GM18511 (cell line): ENCODE results near the gene SHOX.
"Not testable (repeated sequence)": the region's sequence is repeated elsewhere in the genome, so short reads cannot be mapped to it uniquely, and the experiment has no call there.

ENCODE experiments used
- ATAC-seq: cut with Tn5 transposase; IDR thresholded peaks from one replicate; pipeline ENCODE4 v1.9.1; 2021; ENCODE audit warnings: mild to moderate bottlenecking, moderate library complexity; ENCODE audit not compliant: unreplicated experiment

Gene SHOX

DNA sequence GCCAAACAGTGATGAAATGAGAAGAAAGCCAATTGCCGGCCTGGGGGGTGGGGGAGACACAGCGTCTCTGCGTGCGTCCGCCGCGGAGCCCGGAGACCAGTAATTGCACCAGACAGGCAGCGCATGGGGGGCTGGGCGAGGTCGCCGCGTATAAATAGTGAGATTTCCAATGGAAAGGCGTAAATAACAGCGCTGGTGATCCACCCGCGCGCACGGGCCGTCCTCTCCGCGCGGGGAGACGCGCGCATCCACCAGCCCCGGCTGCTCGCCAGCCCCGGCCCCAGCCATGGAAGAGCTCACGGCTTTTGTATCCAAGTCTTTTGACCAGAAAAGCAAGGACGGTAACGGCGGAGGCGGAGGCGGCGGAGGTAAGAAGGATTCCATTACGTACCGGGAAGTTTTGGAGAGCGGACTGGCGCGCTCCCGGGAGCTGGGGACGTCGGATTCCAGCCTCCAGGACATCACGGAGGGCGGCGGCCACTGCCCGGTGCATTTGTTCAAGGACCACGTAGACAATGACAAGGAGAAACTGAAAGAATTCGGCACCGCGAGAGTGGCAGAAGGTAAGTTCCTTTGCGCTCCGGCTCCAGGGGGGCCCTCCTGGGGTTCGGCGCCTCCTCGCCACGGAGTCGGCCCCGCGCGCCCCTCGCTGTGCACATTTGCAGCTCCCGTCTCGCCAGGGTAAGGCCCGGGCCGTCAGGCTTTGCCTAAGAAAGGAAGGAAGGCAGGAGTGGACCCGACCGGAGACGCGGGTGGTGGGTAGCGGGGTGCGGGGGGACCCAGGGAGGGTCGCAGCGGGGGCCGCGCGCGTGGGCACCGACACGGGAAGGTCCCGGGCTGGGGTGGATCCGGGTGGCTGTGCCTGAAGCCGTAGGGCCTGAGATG lies at the start of gene SHOX:
TSS of gene SHOX (plus strand) at position 180 of the 885 bp plus-strand sequence. CDS start at position 287, 107 bp downstream.
- no peak for ATAC-seq

DNA sequence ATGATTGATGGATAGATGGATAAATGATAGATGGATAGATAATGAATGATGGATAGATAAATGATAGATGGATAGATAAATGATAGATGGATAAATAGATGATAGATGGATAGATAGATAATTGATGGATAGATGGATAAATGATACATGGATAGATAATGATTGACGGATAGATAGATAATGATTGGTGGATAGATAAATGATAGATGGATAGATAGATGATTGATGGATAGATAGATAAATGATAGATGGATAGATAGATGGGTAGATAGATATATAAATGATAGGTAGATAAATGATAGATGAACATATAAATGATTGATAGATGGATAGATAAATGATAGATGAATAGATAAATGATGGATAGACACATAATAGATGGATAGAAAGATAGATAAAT lies 49.5 kb upstream of the SHOX start:
- no peak for ATAC-seq

DNA sequence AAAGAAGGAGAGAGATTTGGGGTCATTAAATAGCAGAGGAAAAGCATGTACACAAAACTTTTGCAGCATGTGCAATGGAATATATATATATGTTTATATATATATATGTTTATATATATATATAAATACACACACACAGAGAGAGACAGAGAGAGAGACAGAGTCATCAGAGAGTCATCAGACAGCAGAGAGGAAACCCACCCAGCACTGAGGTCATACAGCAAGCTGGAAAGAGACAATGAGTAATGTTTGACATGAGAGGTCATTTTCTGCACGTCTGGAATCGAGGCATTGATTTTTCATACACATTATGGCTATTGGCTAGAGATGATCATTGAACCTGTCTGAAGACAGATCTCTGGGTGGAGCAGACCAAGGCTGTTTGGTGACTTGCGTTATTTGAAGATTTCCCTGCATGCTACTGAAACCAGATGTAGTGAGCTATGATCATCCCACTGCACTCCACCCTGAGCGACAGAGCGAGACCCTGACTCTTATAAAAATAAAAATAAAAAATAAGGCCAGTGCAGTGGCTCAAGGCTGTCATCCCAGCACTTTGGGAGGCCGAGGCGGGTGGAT lies 48.8 kb upstream of the SHOX start:
- no peak for ATAC-seq

DNA sequence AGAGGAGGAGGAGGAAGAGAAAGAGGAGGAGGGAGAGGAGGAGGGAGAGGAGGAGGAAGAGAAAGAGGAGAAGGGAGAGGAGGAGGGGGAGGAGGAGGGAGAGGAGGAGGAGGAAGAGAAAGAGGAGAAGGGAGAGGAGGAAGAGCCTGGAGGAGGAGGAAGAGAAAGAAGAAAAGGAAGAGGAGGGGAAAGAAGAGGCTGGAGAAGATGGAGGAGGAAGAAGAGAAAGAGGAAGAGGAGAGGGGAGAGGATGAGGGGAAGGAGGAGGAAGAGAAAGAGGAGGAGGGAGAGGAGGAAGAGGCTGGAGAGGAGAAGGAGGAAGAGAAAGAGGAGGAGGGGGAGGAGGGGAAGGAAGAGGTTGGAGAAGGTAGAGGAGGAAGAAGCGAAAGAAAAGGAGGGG lies 46.0 kb upstream of the SHOX start:
- ATAC-seq = no peak

DNA sequence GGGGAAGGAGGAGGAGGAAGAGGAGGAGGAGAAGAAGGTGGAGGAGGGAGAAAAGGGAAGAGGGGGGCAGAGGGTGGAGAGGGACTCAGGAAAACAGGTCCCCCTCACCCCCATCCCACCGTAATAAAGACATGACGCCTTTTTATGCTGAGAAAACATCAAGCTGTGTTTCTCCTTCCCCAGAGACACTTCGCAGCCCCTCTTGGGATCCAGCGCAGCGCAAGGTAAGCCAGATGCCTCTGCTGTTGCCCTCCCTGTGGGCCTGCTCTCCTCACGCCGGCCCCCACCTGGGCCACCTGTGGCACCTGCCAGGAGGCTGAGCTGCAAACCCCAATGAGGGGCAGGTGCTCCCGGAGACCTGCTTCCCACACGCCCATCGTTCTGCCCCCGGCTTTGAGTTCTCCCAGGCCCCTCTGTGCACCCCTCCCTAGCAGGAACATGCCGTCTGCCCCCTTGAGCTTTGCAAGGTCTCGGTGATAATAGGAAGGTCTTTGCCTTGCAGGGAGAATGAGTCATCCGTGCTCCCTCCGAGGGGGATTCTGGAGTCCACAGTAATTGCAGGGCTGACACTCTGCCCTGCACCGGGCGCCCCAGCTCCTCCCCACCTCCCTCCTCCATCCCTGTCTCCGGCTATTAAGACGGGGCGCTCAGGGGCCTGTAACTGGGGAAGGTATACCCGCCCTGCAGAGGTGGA lies 45.3 kb upstream of the SHOX start:
- no peak for ATAC-seq

DNA sequence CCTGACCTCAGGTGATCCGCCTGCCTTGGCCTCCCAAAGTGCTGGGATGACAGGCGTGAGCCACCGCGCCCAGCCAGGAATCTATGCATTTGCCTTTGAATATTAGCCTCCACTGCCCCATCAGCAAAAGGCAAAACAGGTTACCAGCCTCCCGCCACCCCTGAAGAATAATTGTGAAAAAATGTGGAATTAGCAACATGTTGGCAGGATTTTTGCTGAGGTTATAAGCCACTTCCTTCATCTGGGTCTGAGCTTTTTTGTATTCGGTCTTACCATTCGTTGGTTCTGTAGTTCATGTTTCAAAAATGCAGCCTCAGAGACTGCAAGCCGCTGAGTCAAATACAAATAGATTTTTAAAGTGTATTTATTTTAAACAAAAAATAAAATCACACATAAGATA lies 44.2 kb upstream of the SHOX start:
- no peak for ATAC-seq

DNA sequence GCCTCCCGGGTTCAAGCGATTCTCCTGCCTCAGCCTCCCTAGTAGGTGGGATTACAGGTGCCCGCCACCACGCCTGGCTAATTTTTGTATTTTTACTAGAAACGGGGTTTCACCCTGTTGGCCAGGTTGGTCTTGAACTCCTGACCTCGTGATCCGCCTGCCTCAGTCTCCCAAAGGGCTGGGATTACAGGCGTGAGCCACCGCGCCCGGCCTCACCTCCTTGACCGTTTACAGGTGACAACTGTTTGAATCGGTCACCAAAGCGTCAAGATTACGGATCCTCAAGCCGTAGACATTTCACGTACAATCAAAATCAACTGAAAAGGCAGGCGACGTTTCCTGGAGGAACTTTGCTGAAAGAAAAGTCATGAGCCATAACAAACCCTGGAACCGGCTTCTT lies 41.3 kb upstream of the SHOX start:
- ATAC-seq = not testable (repeated sequence)

DNA sequence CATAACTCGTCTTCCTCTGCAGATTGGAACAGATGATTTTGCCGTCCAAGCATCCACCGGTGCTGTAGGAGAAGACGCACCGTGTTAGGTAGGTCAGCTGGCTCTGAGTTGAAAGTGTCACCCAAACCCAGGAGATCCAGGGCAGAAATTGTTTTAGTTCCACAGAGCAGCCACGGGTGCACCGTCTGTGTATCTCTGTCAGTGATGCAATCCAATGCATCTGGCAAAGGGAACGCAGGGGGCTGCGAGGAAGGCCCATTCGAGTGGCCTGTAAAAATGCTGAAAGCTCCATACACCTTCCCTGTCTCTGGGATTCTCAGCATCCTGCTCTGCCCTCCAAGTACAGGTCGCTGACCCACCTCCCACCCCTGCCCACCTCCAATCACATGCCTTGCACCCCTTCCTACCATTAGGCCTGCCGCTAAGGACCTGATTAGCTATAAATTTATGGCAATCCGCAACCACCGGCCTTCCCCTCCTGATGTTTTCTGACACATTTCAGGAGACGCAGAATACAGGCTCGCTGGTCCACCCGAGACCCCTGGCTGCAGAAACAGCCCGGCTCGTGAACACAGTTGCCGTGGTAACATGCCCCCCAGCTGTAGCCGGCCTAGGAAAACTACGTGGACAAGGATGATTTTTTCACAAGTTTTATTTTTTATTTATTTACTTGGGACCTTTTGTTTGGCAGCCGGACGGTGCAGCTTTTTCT lies 39.7 kb upstream of the SHOX start:
- no peak for ATAC-seq

DNA sequence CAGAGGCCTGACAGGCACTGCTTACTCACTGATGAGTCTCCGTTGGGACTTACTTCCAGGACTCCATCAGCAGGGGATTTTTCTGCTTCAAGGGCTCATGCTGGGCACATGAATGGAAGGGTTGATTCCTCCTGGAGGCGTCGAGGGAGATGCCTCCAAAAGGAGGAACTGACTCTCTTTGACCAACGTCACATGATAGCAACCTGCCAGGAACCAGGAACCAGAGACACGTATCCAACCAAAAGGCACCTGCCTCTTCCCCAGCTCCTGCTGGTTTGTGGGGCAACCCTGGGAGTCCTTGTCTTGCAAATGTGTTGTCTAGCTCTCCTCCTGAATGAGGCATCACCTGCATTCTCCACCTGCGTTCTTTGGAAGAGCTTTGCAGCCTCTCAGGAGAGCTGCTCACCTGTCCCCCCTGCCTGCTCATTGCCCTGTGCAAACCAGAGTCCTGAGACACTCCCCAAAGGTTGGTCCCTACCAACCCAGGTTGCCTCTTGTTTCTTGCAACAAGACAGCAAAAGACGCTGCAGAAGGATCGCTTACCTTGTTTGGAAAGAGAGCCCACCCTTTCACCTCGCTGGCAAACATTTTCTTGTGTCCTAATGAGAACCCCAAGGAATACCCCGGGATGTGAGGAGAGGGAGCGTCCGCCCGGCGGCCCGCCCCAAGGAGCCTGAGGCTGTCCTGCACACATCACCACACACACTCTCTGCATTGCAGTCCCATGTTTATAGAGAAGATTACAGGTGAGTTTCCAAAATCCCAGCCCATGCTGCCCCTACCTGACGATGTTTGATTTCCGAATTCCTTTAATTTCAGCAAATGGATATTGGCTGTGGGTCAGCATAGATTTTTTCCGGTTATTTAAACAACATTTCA lies 30.5 kb upstream of the SHOX start:
- no peak for ATAC-seq

DNA sequence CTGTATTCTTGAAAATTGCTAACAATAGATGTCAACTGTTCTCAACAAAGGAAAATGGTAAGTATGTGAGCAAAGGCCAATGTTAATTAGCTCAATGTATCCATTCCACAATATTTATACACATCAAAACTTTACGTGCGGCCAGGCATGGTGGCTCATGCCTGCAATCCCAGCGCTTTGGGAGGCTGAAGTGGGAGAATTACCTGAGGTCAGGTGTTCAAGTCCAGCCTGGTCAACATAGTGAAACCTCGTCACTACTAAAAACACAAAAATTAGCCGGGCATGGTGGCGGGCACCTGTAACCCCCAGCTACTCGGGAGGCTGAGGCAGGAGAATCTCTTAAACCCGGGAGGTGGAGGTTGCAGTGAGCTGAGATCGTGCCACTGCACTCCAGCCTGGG lies 27.6 kb upstream of the SHOX start:
- not testable (repeated sequence) for ATAC-seq

DNA sequence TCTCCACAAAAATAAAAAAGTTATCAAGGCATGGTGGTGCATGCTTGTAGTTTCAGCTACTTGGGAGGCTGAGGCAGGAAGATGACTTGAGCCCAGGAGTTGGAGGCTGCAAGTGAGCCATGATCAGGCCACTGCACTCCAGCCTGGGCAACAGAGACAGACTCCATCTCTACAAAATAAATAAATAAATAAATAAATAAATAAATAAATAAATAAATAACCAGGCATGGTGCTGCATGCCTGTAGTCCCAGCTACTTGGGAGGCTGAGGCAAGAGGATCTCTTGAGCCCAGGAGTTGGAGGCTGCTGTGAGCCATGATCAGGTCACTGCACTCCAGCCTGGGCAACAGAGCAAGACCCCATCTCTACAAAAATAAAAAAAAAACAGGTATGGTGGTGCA lies 26.0 kb upstream of the SHOX start:
- ATAC-seq = not testable (repeated sequence)

DNA sequence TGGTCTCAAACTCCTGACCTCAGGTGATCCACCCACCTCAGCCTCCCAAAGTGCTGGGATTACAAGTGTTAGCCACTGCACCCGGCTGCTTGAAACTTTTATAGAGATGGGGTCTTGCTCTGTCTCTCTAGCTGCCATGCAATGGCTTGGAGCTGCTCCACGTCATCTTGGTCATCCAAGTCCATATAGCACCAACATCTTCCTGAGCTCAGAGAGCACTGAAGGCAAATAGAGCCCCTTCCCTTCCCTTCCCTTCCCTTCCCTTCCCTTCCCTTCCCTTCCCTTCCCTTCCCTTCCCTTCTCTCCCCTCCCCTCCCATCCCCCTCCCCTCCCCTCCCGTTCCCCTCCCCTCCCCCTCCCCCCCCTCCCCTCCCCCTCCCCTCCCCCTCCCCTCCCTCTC lies 22.5 kb upstream of the SHOX start:
- not testable (repeated sequence) for ATAC-seq

DNA sequence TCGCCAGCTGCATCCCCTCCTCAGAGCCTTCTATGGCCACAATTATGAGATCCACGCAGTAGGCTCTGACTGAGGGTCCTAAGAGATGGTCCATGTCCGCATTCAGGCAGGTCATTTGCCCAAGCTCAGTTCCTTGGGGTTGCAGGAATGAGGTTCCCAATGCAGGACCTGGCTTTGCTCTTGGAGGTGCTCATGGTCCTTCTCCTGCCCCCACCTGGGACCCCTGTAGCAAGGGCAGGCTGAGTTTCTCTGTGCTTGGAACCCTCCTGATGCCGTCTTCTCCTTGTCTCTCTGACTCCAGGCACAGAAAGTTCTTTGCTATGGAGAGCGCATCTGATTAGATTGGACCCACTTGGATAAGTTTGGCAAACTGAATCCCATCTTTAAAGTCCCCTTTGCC lies 16.5 kb upstream of the SHOX start:
- no peak for ATAC-seq

DNA sequence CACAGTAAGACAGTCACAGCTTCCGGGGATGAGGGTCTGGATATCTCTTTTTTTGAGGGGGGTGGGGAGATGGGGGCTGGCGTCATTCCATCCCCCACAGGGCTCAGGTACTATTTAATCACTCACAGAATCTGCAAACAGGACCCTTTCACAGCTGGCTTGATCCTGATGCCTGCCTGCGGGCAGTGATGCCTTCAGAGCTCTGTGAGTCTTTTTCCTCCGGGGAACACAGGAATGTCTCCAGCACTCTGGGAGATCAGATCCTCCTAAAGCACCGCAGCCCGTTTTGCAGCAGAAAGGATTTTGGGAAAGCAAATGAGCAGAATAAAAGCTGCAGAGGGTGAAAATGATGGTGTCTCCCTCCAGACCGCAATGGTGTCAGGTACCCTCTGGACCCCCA lies 13.2 kb upstream of the SHOX start:
- ATAC-seq = no peak

DNA sequence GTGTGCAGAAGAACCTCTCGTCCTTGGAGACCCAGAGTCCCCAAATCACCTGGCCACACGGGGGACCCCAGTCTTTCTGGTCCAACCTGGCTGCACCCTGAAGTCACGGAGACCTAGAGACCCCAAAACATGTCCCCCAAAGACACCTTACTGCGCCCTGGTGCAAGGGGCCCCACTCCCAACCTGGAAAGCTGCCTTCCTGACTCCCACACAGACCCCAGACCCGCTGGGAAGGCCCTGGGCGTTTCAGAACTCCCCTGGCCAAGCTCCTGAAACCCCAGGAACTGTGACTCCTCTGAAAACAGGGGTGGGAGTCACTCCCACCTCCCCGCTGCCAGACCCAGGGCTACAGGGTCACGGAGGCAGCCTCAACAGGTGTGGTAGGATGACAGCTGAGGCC lies 12.7 kb upstream of the SHOX start:
- ATAC-seq = no peak

DNA sequence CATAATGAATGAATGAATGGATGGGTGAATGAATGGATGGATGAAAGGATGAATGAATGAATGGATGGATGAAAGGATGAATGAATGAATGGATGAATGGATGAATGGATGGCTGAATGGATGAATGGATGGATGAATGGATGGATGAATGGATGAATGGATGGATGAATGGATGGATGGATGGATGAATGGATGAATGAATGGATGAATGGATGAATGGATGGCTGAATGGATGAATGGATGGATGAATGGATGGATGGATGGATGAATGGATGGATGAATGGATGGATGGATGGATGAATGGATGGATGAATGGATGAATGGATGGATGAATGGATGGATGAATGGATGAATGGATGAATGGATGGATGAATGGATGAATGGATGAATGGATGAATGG lies 12.3 kb upstream of the SHOX start:
- ATAC-seq = not testable (repeated sequence)

DNA sequence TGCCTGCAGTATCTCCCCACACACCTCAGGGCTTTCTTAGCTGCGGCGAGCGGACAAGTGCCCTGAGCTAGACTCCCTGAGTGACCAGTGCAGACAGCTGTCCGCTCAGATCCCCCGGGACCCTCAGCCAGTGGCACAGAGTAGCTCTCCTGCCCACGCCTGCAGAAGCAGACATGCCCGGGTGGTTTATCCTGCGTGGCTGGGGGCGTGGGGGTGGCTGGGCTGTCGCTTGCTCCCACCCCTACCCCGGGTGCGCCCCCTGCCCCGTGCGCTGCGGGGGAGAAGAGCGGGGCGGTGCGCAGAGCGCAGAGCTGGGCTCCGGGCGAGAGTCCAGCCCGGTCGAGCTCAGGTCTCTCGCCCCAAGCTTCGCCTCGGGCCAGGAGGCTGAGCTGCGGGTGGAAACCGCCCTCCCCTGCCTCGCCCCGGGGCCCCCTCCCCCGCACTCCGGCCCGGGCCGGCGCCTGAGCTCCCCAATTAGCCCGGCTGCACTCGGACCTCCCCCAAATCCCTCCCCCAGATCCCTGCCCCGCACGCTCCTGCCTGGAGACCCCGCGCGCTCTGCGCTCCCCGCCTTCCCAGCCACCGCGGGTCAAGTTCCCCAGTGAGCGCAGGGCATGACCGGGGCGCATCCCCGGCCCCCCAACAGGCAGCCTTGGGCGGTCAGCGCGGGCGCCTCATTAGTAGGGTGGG lies 11.7 kb upstream of the SHOX start:
- no peak for ATAC-seq

DNA sequence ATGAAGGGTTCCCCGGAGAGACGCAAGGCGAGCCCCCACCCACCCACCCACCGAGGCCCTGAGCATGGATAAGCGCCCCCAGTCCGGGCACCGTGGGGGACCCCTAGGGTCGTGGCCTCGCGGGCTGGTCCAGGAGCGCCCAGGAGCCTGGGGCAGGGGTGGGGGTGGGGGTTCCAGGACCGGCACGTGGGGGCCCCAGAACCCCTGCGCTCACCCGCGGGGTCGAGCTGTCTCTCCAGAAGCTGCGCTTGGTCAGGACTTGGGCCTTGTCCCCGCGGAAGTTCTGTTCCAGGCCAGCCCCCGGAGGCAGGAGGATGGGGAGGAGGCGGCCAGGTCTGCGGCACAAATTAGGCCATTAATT lies 11.2 kb upstream of the SHOX start:
- ATAC-seq = no peak

DNA sequence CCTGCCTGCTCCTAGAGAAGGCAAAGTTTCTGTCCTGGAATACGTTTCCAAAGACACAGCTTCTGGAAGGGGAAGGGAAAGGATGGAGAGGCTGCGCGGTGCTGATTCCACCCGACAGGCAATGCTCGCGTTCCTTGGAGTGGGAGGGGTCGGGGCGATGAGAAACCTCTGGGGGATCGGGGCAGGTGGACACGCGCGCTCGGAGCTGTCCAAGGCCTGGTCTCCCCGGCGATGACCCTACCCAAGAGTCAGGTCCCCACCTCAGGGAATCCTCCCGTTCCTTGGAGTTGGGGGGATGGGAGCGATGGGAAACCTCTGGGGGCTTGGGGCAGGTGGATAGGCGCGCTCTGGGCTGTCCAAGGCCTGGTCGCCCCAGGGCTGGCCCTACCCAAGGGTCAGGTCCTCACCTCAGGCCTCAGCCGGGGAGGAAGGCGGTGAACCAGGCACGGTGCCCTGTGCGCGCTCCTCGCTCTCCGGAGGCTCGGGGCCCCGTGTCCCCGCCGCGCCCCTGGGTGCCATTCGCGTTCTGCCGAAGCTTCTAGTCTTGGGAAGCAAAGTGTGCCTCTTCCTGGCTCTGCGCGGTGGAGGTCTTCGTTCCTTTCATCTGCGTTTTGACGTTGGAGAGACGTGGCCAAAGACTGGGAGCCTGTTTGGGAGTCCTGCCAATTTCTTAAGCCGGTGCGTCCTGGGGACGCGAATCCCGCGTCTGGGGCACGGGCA lies 10.6 kb upstream of the SHOX start:
- no peak for ATAC-seq
